A673 (cell line): ENCODE measurements around the gene RPL26. TPM values are rescaled to one million over a fixed set of nuclear protein-coding genes. Genes with fewer than 3 reads are reported as not detected.
"Not testable (repeated sequence)": the region's sequence is repeated elsewhere in the genome, so short reads cannot be mapped to it uniquely, and the experiment has no call there.

Source experiments
- BruUV-seq: library from RNA; stranded (reverse); fragments of 400-500 nt; replicated peaks from 2 replicates; lab custom pipeline; 2021; lab: Mats Ljungman, UMichigan
- CTCF ChIA-PET: fragments of 300-600 bp; sonication (Branson Sonifier 250); formaldehyde crosslinking; loops from one replicate; lab custom pipeline; 2022; ENCODE audit warnings: antibody characterized with exemption; lab: Charles Lee
- POLR2A ChIA-PET: fragments of 300-600 bp; sonication (Branson Sonifier 250); formaldehyde crosslinking; loops from one replicate; lab custom pipeline; 2022; ENCODE audit warnings: antibody characterized with exemption; ENCODE audit not compliant: low non-redundant PET; lab: Charles Lee
- DNase-seq: peaks from one replicate; pipeline ENCODE4 v3.0.0-alpha.2; 2015; ENCODE audit warnings: low spot score
- H3K27ac ChIP-seq: fragments of 200-600 bp; sonication (generic); 2 replicates; pipeline ENCODE4 v1.5.1; 2016; ENCODE audit warnings: mixed run types, low read depth, mild to moderate bottlenecking, mixed read lengths, antibody characterized with exemption, low read length; ENCODE audit not compliant: poor library complexity, severe bottlenecking
- H3K27me3 ChIP-seq: fragments of 200-600 bp; sonication (generic); replicated peaks from 2 replicates; pipeline ENCODE4 v1.6.1; 2017; ENCODE audit warnings: mixed run types, low read depth, mild to moderate bottlenecking, mixed read lengths, antibody characterized with exemption, low read length; ENCODE audit not compliant: insufficient read depth, poor library complexity
- H3K36me3 ChIP-seq: fragments of 200-600 bp; sonication (generic); 2 replicates; pipeline ENCODE4 v1.6.1; 2016; ENCODE audit warnings: mixed run types, mild to moderate bottlenecking, mixed read lengths, antibody characterized with exemption, low read length; ENCODE audit not compliant: insufficient read depth, poor library complexity, severe bottlenecking
- H3K4me1 ChIP-seq: fragments of 200-600 bp; sonication (generic); 2 replicates; pipeline ENCODE4 v1.6.1; 2017; ENCODE audit warnings: mixed run types, mild to moderate bottlenecking, mixed read lengths, antibody characterized with exemption, low read length; ENCODE audit not compliant: insufficient read depth, poor library complexity, severe bottlenecking
- H3K4me3 ChIP-seq: fragments of 200-600 bp; sonication (generic); 2 replicates; pipeline ENCODE4 v1.5.1; 2016; ENCODE audit warnings: low read depth, mixed run types, mild to moderate bottlenecking, mixed read lengths, low read length; ENCODE audit not compliant: poor library complexity, severe bottlenecking
- H3K9me3 ChIP-seq: fragments of 200-600 bp; sonication (generic); 2 replicates; pipeline ENCODE4 v1.6.1; 2016; ENCODE audit warnings: mixed run types, low read depth, mild to moderate bottlenecking, mixed read lengths, antibody characterized with exemption, low read length; ENCODE audit not compliant: poor library complexity, severe bottlenecking
- EZH2 ChIP-seq: fragments of 200-600 bp; sonication (generic); IDR thresholded peaks from 2 replicates; pipeline ENCODE4 v1.6.1; 2017; ENCODE audit warnings: borderline replicate concordance, low read depth, mild to moderate bottlenecking, mixed read lengths, antibody characterized with exemption, low read length; ENCODE audit not compliant: poor library complexity, severe bottlenecking
- intact Hi-C: fragments of 100-400 bp; cut with micrococcal nuclease; formaldehyde crosslinking; loops from one replicate; pipeline ENCODE4 v1.10.0; 2022; ENCODE audit not compliant: unreplicated experiment
- total RNA-seq: library from RNA; stranded (reverse); gene quantifications from 2 replicates; pipeline ENCODE4 v1.2.3, GENCODE V29; 2021
- TF ChIP-seq, protein P1 (sequence below): fragments of 300-800, 200-600 bp; sonication (generic); conservative IDR thresholded peaks from 2 replicates; pipeline ENCODE4 v1.5.1; 2017; ENCODE audit warnings: low read depth, mild to moderate bottlenecking, antibody characterized with exemption, low read length, moderate library complexity, mixed read lengths

Gene RPL26
- total RNA-seq, 1 experiment from 2014 or later = 1,604 TPM

DNA sequence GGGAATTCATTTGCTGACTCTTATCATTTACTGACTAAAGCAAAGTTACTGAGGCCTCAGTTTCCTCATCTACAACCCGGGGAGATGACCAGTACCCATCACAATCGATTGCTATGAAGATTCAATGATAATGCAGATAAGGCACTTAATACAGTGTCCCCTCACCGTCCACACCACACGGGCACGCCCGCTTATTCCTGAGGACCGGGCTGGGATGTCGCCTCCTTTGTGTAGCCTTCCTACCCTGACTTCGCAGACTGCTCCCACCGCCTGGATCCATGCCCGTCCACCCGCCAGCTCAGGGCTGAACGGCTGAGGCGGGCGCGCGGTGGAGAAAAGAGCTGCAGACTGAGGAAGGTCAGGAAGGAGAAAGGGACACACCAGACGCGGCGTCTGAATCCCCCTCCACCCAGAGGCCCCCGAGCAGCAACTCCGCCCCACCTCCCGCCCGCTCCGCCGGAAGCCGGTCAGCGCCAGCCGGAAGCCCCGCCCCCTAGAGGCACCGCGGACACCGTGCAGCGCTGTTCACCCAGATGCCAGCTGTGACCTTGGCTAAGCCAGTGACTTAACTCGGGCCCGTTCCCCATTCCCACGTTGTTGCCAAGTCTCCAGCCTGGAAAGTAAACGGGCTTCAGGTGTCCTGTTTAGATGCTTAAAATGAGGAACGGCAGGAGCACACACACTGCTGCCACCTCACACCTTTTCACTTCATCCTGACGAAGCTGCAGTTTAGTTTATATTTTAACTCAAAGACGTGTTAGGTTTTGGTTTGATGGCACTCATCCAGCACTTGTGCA is 6.5 kb downstream of the RPL26 start, which contains the start of gene KRABD2:
Gene KRABD2, minus strand, starts transcription at position 434 of the 797 bp plus-strand sequence.
- Histone ChIP-seq H3K4me3 (peak within 1 kb of the TSS; percentile 92), H3K36me3 (peaks cover 51% of the 10 kb centered on the region), H3K4me1 (peaks cover 42% of the 10 kb centered on the region), H3K9me3 (no peaks in the 10 kb centered on the region), H3K27me3 (no peaks in the 10 kb centered on the region), H3K27ac (peak within 1 kb of the TSS; percentile 91)
- ChIA-PET POLR2A (interaction anchor here (0.5 kb wide), 2 partner anchors 71 to 349 kb away, joined by 5 to 16 read pairs; no protein-coding TSS in a partner anchor), CTCF (interaction anchor here (0.6 kb wide), 2 partner anchors 33 to 41 kb away, joined by 3 to 4 read pairs; no protein-coding TSS in a partner anchor)
- peak; percentile 94 for DNase-seq
- TF ChIP-seq EZH2 = no peak
- TF ChIP-seq, protein P1, sequence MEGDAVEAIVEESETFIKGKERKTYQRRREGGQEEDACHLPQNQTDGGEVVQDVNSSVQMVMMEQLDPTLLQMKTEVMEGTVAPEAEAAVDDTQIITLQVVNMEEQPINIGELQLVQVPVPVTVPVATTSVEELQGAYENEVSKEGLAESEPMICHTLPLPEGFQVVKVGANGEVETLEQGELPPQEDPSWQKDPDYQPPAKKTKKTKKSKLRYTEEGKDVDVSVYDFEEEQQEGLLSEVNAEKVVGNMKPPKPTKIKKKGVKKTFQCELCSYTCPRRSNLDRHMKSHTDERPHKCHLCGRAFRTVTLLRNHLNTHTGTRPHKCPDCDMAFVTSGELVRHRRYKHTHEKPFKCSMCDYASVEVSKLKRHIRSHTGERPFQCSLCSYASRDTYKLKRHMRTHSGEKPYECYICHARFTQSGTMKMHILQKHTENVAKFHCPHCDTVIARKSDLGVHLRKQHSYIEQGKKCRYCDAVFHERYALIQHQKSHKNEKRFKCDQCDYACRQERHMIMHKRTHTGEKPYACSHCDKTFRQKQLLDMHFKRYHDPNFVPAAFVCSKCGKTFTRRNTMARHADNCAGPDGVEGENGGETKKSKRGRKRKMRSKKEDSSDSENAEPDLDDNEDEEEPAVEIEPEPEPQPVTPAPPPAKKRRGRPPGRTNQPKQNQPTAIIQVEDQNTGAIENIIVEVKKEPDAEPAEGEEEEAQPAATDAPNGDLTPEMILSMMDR = peak; percentile 74
- no TSS peak for BruUV-seq
- intact Hi-C loops = loop anchor here (5.0 kb wide), 1 partner anchor 254 kb away; the partner anchor contains the start of gene HES7

DNA sequence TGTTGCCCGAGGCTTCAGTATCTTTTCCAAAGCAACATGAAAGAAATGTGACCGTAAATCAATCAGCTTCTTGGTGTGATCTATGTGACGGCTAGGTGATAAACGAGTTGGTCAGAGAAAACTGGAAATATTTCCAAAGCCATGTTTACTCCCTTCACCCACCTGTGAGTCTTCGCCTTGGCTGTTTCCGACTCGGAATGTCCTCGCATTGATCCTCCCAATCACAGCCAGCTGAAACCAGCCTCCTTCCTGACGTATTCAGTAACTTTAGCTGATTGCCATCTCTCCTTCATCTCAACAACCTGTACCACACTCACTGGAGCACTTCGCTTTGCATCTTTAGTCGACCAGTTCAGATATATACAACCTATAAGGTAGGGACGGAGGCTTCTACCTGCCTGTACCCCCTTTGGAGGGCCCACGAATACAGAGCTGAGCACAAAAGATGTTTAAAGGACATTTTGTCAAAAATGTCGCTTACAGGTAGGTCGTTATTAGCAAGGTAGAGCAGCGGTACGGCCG is 7.2 kb downstream of the RPL26 start:
- Histone ChIP-seq H3K27me3 (no peaks in the 10 kb centered on the region), H3K4me1 (peaks cover 36% of the 10 kb centered on the region), H3K36me3 (peaks cover 48% of the 10 kb centered on the region), H3K9me3 (no peaks in the 10 kb centered on the region), H3K4me3 (peak overlapping the region; percentile 92), H3K27ac (peak overlapping the region; percentile 91)
- CTCF ChIA-PET = no interaction called here
- POLR2A ChIA-PET = no interaction called here
- no peak for DNase-seq
- BruUV-seq = no TSS peak
- intact Hi-C loops = loop anchor here (5.0 kb wide), 1 partner anchor 253 kb away; the partner anchor contains the start of gene HES7
- TF ChIP-seq, protein P1 = no peak
- no peak for TF ChIP-seq EZH2

DNA sequence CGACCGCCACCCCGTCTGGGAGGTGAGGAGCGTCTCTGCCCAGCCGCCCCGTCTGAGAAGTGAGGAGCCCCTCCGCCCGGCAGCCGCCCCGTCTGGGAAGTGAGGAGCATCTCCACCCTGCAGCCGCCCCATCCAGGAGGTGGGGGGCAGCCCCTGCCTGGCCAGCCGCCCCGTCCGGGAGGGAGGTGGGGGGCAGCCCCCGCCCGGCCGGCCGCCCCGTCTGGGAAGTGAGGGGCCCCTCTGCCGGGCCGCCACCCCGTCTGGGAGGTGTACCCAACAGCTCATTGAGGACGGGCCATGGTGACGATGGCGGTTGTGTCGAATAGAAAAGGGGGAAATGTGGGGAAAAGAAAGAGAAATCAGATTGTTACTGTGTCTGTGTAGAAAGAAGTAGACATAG is 9.1 kb downstream of the RPL26 start:
- DNase-seq, intact Hi-C loops, H3K9me3 ChIP-seq, CTCF ChIA-PET, H3K4me3 ChIP-seq, H3K27ac ChIP-seq, POLR2A ChIA-PET, BruUV-seq, H3K27me3 ChIP-seq: not testable (repeated sequence)
- Histone ChIP-seq H3K36me3 (peaks cover 44% of the 10 kb centered on the region), H3K4me1 (peaks cover 22% of the 10 kb centered on the region)
